Mucosa of descending colon (tissue), 3 donors: ENCODE measurements around the gene HOXD13. TPM values are rescaled to one million over a fixed set of nuclear protein-coding genes. Genes with fewer than 3 reads are reported as not detected.

Source experiments
- ATAC-seq: fragments of 200-7000 bp; cut with Tn5 transposase; one replicate; pipeline ENCODE4 v1.9.1; 2020; ENCODE audit warnings: mild to moderate bottlenecking, moderate library complexity
- DNase-seq, 3 donors: peaks; one replicate each; pipeline ENCODE4 v3.0.0-alpha.2; 2020
- H3K36me3 ChIP-seq: fragments of 200-600 bp; one replicate; pipeline ENCODE4 v1.8.0; 2021; ENCODE audit warnings: low read depth, mild to moderate bottlenecking
- H3K4me1 ChIP-seq: fragments of 200-600 bp; one replicate; pipeline ENCODE4 v1.8.0; 2021; ENCODE audit warnings: low read depth, mild to moderate bottlenecking
- H3K4me3 ChIP-seq: fragments of 200-600 bp; one replicate; pipeline ENCODE4 v1.8.0; 2021; ENCODE audit warnings: mild to moderate bottlenecking
- H3K9me3 ChIP-seq: fragments of 200-600 bp; one replicate; pipeline ENCODE4 v1.8.0; 2021; ENCODE audit warnings: mild to moderate bottlenecking
- intact Hi-C, 2 donors: fragments of 100-400 bp; cut with DNase I in 1 of 2; cut with micrococcal nuclease in 1 of 2; formaldehyde crosslinking; loops; one replicate each; pipeline versions ENCODE4 v1.11.0 to v1.11.1; 2022; cut with DNase I, micrococcal nuclease
- total RNA-seq, 3 donors: library from RNA; stranded (reverse); fragmentation: NEBNext Ultra II Directional in 2 of 3; extraction: Animal tissue kit (Norgen Biotek cat#: 25700) in 2 of 3; gene quantifications; one replicate each; pipeline versions ENCODE4 v1.2.1 to v1.2.4, GENCODE V29; 2021 to 2023
- TF ChIP-seq, protein P1 (sequence below): fragments of 200-600 bp; IDR thresholded peaks from one replicate; pipeline ENCODE4 v1.8.0; 2022; ENCODE audit warnings: antibody characterized with exemption, mild to moderate bottlenecking
- donor health status: DM: no; HTN: no; CAD: no; lungs with moderate emphysema.
- donor health status: DM: no; HTN: no; CAD: no.
- donor health status: DM: no; HTN: yes; CAD: no.

HOXD13 gene
- total RNA-seq, 3 donors from 2014 or later, result 1.1 to 1.5 TPM; not detected in 1

DNA sequence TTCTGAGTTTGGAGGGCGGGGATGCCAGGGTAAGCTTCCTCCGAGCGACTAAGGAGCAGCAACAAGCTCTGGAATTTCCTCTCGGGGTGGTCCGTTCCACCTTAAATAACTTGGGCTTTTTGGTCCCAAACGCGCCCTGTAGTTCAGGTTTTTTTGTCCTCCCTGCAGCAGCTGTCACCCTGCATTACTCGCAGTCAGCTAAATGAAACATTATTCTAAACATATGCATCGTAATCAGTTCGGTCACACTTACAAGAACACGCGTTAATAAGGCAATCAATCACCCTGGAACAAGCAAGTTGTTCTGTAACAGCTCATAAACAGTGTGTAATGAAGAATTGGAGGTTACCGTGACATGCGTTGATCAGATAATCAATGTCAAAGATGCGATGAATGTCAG lies 17.0 kb upstream of the HOXD13 start:
- Histone ChIP-seq H3K4me1 (peaks cover 4% of the 10 kb centered on the region), H3K4me3 (no peak overlapping the region), H3K36me3 (no peaks in the 10 kb centered on the region), H3K9me3 (no peaks in the 10 kb centered on the region)
- intact Hi-C loops, result no loop called here
- ATAC-seq (no peak), DNase-seq (no peak)
- TF ChIP-seq, protein P1, sequence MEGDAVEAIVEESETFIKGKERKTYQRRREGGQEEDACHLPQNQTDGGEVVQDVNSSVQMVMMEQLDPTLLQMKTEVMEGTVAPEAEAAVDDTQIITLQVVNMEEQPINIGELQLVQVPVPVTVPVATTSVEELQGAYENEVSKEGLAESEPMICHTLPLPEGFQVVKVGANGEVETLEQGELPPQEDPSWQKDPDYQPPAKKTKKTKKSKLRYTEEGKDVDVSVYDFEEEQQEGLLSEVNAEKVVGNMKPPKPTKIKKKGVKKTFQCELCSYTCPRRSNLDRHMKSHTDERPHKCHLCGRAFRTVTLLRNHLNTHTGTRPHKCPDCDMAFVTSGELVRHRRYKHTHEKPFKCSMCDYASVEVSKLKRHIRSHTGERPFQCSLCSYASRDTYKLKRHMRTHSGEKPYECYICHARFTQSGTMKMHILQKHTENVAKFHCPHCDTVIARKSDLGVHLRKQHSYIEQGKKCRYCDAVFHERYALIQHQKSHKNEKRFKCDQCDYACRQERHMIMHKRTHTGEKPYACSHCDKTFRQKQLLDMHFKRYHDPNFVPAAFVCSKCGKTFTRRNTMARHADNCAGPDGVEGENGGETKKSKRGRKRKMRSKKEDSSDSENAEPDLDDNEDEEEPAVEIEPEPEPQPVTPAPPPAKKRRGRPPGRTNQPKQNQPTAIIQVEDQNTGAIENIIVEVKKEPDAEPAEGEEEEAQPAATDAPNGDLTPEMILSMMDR, result no peak

GRCh38 chr2:176076063-176076462 lies 16.5 kb upstream of the HOXD13 start:
- TF ChIP-seq, protein P1, result no peak
- Histone ChIP-seq H3K9me3 (no peaks in the 10 kb centered on the region), H3K4me1 (peaks cover 6% of the 10 kb centered on the region), H3K36me3 (no peaks in the 10 kb centered on the region), H3K4me3 (no peak overlapping the region)
- no peak for ATAC-seq
- DNase-seq, result no peak
- intact Hi-C loops, result no loop called here

GRCh38 chr2:176076796-176077195 lies 15.7 kb upstream of the HOXD13 start:
- Histone ChIP-seq H3K4me3 (no peak overlapping the region), H3K9me3 (no peaks in the 10 kb centered on the region), H3K4me1 (peaks cover 6% of the 10 kb centered on the region), H3K36me3 (no peaks in the 10 kb centered on the region)
- TF ChIP-seq, protein P1, result no peak
- intact Hi-C loops, result no loop called here
- no peak for DNase-seq
- ATAC-seq, result no peak

GRCh38 chr2:176078541-176079284 lies 13.8 kb upstream of the HOXD13 start:
- no peaks in the 10 kb centered on the region for H3K36me3 ChIP-seq
- DNase-seq (no peak), ATAC-seq (no peak)
- no peak overlapping the region for H3K4me3 ChIP-seq
- no peaks in the 10 kb centered on the region for H3K9me3 ChIP-seq
- intact Hi-C loops, result no loop called here
- TF ChIP-seq, protein P1, result no peak
- H3K4me1 ChIP-seq, result peaks cover 15% of the 10 kb centered on the region

DNA sequence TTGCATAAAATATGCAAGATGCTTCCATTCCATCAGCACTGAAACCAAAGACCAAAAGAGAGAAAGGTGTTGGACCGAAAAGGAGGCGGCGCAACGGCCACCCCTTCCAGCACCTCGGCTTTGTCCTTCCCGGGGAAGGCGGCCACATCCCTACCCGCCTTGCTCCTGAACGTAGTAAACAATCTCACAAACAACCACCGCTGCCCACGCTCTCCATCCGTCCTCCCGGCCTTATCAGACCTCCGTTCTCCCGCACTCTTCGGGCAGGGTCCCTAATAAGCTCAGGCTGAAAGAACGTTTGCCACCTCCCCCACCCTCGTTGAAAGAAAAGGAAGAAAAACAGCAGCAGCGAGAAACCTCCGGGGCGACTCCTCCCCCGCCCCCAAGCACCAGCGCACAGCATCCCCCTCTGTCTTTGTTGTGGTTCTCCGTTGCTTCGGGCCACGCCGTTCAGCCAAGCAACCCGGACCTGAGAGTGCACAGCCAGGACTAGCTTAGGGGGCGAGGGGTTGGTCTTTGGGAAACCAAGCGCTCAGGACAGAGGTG lies 13.2 kb upstream of the HOXD13 start:
- Histone ChIP-seq H3K9me3 (no peaks in the 10 kb centered on the region), H3K4me1 (peaks cover 15% of the 10 kb centered on the region), H3K4me3 (no peak overlapping the region), H3K36me3 (no peaks in the 10 kb centered on the region)
- intact Hi-C loops, result no loop called here
- no peak for ATAC-seq
- TF ChIP-seq, protein P1, result no peak
- DNase-seq, result no peak
